GM12878 (cell line): Measurements from ENCODE around the gene TAF11L14.

Experiments
- ATF3 ChIP-seq: IDR thresholded peaks from 2 replicates; pipeline ENCODE4 v1.6.1; 2011; ENCODE audit warnings: low read depth, mild to moderate bottlenecking, low read length, moderate library complexity, borderline replicate concordance; ENCODE audit errors: extremely low read depth
- CEBPB ChIP-seq, 2 experiments: fragments of 150-350 bp in 1 of 2; IDR thresholded peaks; 2 replicates each; pipeline ENCODE4 v1.6.1; 2012 to 2014; ENCODE audit warnings: low read depth in 2 of 2, low read length in 2 of 2, borderline replicate concordance in 1 of 2, inconsistent platforms in 1 of 2
- CHD1 ChIP-seq: IDR thresholded peaks from 2 replicates; pipeline ENCODE4 v1.6.1; 2012; ENCODE audit warnings: low read depth, low read length, improper control_type of control experiment
- CTCF ChIP-seq, 3 experiments: IDR thresholded peaks in 2 of 3; conservative IDR thresholded peaks in 1 of 3; 2 replicates each; pipeline ENCODE4 v1.5.1; 2011; ENCODE audit warnings: low read depth in 3 of 3, low read length in 3 of 3, mild to moderate bottlenecking in 3 of 3, control low read depth in 2 of 3, moderate library complexity in 2 of 3, inconsistent platforms in 1 of 3, mixed read lengths in 1 of 3; ENCODE audit not compliant: control insufficient read depth in 2 of 3, insufficient read depth in 1 of 3; ENCODE audit errors: extremely low read depth in 1 of 3
- EGR1 ChIP-seq, 2 experiments: IDR thresholded peaks; 1 replicate in 1 of 2; 2 replicates in 1 of 2; pipeline ENCODE4 v1.6.1; 2011 to 2012; ENCODE audit warnings: low read depth in 2 of 2, low read length in 2 of 2, borderline replicate concordance in 1 of 2, mild to moderate bottlenecking in 1 of 2, moderate library complexity in 1 of 2
- EP300 ChIP-seq, 2 experiments: fragments of 150-350 bp in 1 of 2; IDR thresholded peaks; 2 replicates each; pipeline ENCODE4 v1.6.1; 2011 to 2012; ENCODE audit warnings: low read depth in 2 of 2, low read length in 2 of 2, borderline replicate concordance in 1 of 2, improper control_type of control experiment in 1 of 2, inconsistent platforms in 1 of 2; ENCODE audit not compliant: control insufficient read depth in 1 of 2
- JUND ChIP-seq: IDR thresholded peaks from 2 replicates; pipeline ENCODE4 v1.6.1; 2012; ENCODE audit warnings: low read depth, mild to moderate bottlenecking, low read length, improper control_type of control experiment, moderate library complexity
- NFIC ChIP-seq: IDR thresholded peaks from 2 replicates; pipeline ENCODE4 v1.6.1; 2012; ENCODE audit warnings: low read depth, mild to moderate bottlenecking, inconsistent platforms, low read length, moderate library complexity
- REST ChIP-seq: IDR thresholded peaks from 2 replicates; pipeline ENCODE4 v1.6.1; 2012; ENCODE audit warnings: mild to moderate bottlenecking, low read depth, low read length
- SUZ12 ChIP-seq: fragments of 200-600 bp; sonication (generic); IDR thresholded peaks from one replicate; pipeline ENCODE4 v1.6.1; 2018; ENCODE audit warnings: antibody characterized with exemption, mild to moderate bottlenecking; ENCODE audit not compliant: unreplicated experiment
- TARDBP ChIP-seq: IDR thresholded peaks from 2 replicates; pipeline ENCODE4 v1.6.1; 2016; ENCODE audit warnings: borderline replicate concordance

- no peak for TF ChIP-seq EP300 (IDR thresholded peaks at IDR 0.05; ENCODE audit: borderline replicate concordance in 1 of 2, control insufficient read depth in 1 of 2, low read depth in 2 of 2, low read length in 2 of 2)
- TF ChIP-seq TARDBP, result no peak
- no peak for TF ChIP-seq CEBPB (IDR thresholded peaks at IDR 0.05; ENCODE audit: borderline replicate concordance in 1 of 2, low read depth in 2 of 2, low read length in 2 of 2)
- no peak for TF ChIP-seq EGR1 (IDR thresholded peaks at IDR 0.05; ENCODE audit: borderline replicate concordance in 1 of 2, low read depth in 2 of 2, low read length in 2 of 2)
- no peak for TF ChIP-seq JUND
- no peak for TF ChIP-seq CTCF (IDR thresholded peaks at IDR 0.05 in 2 of 3, conservative IDR thresholded peaks at IDR 0.05 in 1 of 3; ENCODE audit: control insufficient read depth in 2 of 3, extremely low read depth in 1 of 3, insufficient read depth in 1 of 3, low read depth in 3 of 3, low read length in 3 of 3)
- TF ChIP-seq SUZ12, result no peak
- no peak for TF ChIP-seq CHD1
- no peak for TF ChIP-seq REST
- TF ChIP-seq ATF3, result no peak
- TF ChIP-seq NFIC, result no peak
Observed at GRCh38 chr5:17665836-17666235, 31.6 kb downstream of the TAF11L14 start.
